ENCODE measurements around the gene FGF3.

Gene FGF3

DNA sequence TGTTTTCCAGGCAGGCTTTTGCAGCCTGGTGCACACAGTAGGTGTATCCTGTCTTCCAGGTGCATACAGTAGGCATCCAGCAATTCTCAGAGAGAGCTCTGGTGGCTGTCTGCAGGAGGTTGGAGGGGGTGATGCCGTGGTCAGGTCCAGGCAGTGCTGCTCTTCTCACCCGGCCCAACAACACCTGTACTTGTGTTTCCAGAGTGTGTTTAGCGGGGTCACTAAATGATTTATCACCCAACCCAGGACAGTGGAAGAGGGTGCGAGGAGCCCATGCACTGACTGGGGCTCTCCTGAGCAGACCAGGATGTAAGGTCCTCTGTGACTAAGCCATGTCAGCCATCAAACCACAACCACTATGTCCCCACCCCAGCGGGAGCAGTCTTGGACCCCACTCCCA, 18.6 kb upstream of the FGF3 start:
- TF ChIP-seq FOXP2 (optimal IDR thresholded peaks at IDR 0.05; ENCODE audit: borderline replicate concordance, extremely low read depth, extremely low read length, insufficient read depth) = no peak
- no peak for TF ChIP-seq POLR2AphosphoS5 (IDR thresholded peaks at IDR 0.05; ENCODE audit: low read depth, low read length)
- TF ChIP-seq SIN3A (IDR thresholded peaks at IDR 0.05; ENCODE audit: borderline replicate concordance, insufficient read depth, low read length) = no peak
- no peak for TF ChIP-seq TAF1 (IDR thresholded peaks at IDR 0.05; ENCODE audit: borderline replicate concordance, insufficient read depth, low read length)
- TF ChIP-seq, protein P1, sequence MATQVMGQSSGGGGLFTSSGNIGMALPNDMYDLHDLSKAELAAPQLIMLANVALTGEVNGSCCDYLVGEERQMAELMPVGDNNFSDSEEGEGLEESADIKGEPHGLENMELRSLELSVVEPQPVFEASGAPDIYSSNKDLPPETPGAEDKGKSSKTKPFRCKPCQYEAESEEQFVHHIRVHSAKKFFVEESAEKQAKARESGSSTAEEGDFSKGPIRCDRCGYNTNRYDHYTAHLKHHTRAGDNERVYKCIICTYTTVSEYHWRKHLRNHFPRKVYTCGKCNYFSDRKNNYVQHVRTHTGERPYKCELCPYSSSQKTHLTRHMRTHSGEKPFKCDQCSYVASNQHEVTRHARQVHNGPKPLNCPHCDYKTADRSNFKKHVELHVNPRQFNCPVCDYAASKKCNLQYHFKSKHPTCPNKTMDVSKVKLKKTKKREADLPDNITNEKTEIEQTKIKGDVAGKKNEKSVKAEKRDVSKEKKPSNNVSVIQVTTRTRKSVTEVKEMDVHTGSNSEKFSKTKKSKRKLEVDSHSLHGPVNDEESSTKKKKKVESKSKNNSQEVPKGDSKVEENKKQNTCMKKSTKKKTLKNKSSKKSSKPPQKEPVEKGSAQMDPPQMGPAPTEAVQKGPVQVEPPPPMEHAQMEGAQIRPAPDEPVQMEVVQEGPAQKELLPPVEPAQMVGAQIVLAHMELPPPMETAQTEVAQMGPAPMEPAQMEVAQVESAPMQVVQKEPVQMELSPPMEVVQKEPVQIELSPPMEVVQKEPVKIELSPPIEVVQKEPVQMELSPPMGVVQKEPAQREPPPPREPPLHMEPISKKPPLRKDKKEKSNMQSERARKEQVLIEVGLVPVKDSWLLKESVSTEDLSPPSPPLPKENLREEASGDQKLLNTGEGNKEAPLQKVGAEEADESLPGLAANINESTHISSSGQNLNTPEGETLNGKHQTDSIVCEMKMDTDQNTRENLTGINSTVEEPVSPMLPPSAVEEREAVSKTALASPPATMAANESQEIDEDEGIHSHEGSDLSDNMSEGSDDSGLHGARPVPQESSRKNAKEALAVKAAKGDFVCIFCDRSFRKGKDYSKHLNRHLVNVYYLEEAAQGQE (IDR thresholded peaks at IDR 0.05; ENCODE audit: insufficient read depth in 1 of 2, low read depth in 2 of 2, low read length in 2 of 2) = no peak

DNA sequence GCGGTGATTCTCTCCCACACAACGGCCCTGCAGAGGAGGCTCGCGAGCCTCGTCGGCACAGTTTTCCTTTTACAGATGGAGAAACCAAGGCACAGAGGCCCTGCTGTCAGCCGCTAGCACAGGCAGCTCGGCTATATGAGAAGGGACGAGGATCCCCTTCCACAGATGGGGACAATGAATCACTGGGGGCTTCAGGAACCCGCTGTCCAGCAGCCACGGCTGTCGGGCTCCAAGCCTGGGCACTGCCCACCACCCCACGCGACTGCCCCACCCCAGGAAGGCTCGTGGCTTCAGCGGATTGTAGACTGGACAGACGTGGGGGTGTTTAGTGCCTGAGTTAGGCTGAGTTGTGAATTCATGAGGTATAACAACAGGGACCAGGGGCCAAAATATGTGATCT, 17.2 kb upstream of the FGF3 start:
- no peak for TF ChIP-seq TAF1 (IDR thresholded peaks at IDR 0.05; ENCODE audit: borderline replicate concordance, insufficient read depth, low read length)

DNA sequence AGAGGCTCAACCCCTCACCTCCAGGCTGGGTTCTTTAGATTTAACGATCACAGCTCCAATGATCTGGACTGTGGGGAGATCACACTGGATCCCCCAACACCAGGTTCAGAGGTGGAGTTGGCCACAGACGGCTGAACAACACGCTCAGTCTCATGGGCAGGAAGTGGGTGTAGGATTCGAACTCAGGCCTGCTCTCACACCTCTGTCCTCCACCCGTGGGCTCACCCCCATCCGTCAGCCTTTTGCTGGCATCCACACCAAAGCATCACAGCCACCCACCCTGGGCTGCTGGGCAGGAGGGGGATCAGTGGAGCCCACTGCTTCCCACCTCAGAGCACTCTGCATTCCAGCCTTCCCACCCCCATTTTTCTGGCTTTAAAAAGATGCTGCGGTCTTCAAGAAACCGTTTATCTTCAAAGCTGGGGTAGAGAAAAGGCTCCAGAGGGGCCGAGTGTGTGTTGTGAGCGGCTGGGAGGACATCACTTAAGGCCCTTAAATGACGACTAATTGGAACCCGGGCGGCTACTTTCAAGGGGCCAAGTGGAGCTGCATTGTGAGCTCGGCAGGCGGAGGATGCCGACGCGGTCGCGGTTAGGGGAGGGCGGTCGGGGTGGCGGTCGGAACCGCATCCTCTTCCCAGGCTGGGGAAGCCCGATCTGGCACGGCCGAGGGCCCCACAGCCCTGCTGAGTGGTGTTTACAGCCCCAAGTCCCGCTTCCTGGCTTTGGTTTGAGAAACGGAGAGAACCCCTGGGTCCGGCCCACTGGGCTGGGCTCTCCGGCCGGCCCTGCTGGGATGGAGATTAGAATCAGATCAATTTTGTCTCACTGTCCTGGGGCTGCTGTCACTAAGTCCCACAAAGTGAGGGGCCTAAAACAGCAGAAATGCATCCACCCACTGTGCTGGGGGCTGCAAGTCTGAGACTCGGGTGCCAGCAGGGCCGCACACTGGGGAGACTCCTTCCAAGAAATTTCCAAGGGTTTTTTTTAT, 15.9 kb upstream of the FGF3 start:
- no peak for TF ChIP-seq SIN3A (IDR thresholded peaks at IDR 0.05; ENCODE audit: borderline replicate concordance, insufficient read depth, low read length)
- TF ChIP-seq FOXP2 (optimal IDR thresholded peaks at IDR 0.05; ENCODE audit: borderline replicate concordance, extremely low read depth, extremely low read length, insufficient read depth) = no peak
- no peak for TF ChIP-seq POLR2AphosphoS5 (IDR thresholded peaks at IDR 0.05; ENCODE audit: low read depth, low read length)
- TF ChIP-seq, protein P1 (IDR thresholded peaks at IDR 0.05; ENCODE audit: insufficient read depth in 1 of 2, low read depth in 2 of 2, low read length in 2 of 2) = no peak
- TF ChIP-seq TAF1 (IDR thresholded peaks at IDR 0.05; ENCODE audit: borderline replicate concordance, insufficient read depth, low read length) = no peak

DNA sequence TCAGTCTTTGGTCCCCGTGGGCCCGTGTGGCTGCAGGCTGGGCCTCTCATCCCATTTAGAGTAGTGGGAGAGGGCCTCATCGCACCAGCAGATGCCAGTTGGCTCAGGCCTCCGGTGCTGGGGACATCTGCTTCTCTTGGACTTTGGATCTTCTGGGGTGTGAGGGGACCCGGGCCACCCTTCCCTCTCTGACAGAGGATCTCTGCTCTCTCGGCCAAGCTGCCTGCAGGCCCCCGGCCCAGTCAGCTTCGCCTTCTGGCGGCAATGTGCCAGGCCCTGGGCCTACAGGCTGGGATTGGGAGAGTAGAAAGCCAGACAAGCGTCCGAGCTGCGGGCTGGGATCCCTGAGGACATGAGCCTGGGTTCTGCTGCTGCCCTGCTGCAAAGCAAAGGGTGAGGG, 15.0 kb upstream of the FGF3 start:
- TF ChIP-seq TAF1 (IDR thresholded peaks at IDR 0.05; ENCODE audit: borderline replicate concordance, insufficient read depth, low read length) (no peak), SIN3A (IDR thresholded peaks at IDR 0.05; ENCODE audit: borderline replicate concordance, insufficient read depth, low read length) (no peak), POLR2AphosphoS5 (IDR thresholded peaks at IDR 0.05; ENCODE audit: low read depth, low read length) (no peak)

DNA sequence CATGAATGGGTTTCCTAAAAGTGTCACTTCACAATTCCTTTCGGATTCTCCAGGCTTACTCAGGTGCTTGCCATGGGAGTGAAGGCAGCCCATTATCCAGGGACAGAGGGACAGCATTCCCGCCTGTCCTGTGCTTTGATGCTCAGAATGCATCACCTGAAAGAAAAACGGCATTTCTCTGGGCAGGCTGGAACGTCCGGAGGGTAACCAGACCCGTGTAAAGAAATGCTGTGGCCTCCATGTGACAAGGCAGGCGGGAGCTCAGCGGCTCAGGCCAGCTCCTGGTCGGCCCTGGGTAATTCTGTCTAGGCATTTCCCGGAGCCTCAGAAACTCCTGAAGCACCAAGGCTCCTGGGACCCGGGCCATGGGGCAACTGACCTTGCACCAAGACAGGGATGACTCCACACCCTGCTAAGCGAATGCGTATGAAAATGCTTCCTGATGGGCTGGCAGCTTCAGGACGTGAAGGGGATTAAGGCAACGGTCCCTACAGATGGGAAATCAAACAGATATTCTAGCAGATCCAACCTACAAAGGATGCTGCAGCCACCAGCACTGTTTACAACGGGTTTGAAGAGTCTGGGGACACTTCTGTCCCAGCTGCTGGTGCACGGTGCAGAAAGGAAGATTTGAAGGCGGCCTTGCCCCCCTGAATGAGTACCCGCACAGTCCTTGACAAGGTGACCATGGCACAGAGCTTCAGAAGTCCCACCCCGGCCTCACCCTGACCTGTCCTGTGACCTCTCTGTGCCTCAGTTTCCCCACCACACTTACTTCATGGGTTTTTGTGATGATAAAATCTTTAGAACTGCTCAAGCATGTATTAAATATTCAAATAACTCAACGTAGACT, 13.6 kb upstream of the FGF3 start:
- TF ChIP-seq SIN3A (IDR thresholded peaks at IDR 0.05; ENCODE audit: borderline replicate concordance, insufficient read depth, low read length) (no peak), FOXP2 (optimal IDR thresholded peaks at IDR 0.05; ENCODE audit: borderline replicate concordance, extremely low read depth, extremely low read length, insufficient read depth) (no peak), POLR2AphosphoS5 (IDR thresholded peaks at IDR 0.05; ENCODE audit: low read depth, low read length) (no peak), TAF1 (IDR thresholded peaks at IDR 0.05; ENCODE audit: borderline replicate concordance, insufficient read depth, low read length) (no peak)
- TF ChIP-seq, protein P1 (IDR thresholded peaks at IDR 0.05; ENCODE audit: insufficient read depth in 1 of 2, low read depth in 2 of 2, low read length in 2 of 2) = no peak

Data from PFSK-1 (cell line).